Activated CD4-positive, alpha-beta T cell treated with anti-CD3 and anti-CD28 coated beads, Interleukin-2, amount 50 U/mL, for 1 hour (primary cell): ENCODE measurements around the gene ARSJ.
A peak's percentile ranks its signal among the peaks of the same experiment; 100 is the strongest.
"Not testable (repeated sequence)": the region's sequence is repeated elsewhere in the genome, so short reads cannot be mapped to it uniquely, and the experiment has no call there.

Experiments used
- DNase-seq: peaks from one replicate; pipeline ENCODE4 v3.0.0-alpha.2; 2020

Gene ARSJ

GRCh38 chr4:113979148-113979904 is at the start of gene ARSJ:
TSS of gene ARSJ (minus strand) at chr4:113979647. CDS start at chr4:113978834, 813 bp downstream.
- DNase-seq: peak; percentile 4

GRCh38 chr4:114028071-114028470 is 48.6 kb upstream of the ARSJ start:
- no peak for DNase-seq

GRCh38 chr4:114027596-114027995 is 48.1 kb upstream of the ARSJ start:
- DNase-seq: no peak

- no peak for DNase-seq
Observed at GRCh38 chr4:114026447-114026846, 47.0 kb upstream of the ARSJ start.

GRCh38 chr4:114025176-114025777 is 45.8 kb upstream of the ARSJ start:
- no peak for DNase-seq

- DNase-seq: no peak
Observed at GRCh38 chr4:114021451-114021850, 42.0 kb upstream of the ARSJ start.

GRCh38 chr4:114019969-114020358 is 40.5 kb upstream of the ARSJ start:
- DNase-seq: no peak

GRCh38 chr4:114019276-114019968 is 40.0 kb upstream of the ARSJ start:
- DNase-seq: no peak

GRCh38 chr4:114017120-114017917 is 37.9 kb upstream of the ARSJ start:
- DNase-seq: no peak

GRCh38 chr4:114015444-114015899 is 36.0 kb upstream of the ARSJ start:
- DNase-seq: no peak

- DNase-seq: not testable (repeated sequence)
Observed at GRCh38 chr4:114013201-114013600, 33.8 kb upstream of the ARSJ start.

GRCh38 chr4:114012749-114013148 is 33.3 kb upstream of the ARSJ start:
- DNase-seq: no peak

GRCh38 chr4:114005569-114006442 is 26.4 kb upstream of the ARSJ start:
- no peak for DNase-seq

GRCh38 chr4:114004483-114005226 is 25.2 kb upstream of the ARSJ start:
- DNase-seq: peak; percentile 6

GRCh38 chr4:113998531-113998930 is 19.1 kb upstream of the ARSJ start:
- no peak for DNase-seq

GRCh38 chr4:113998079-113998478 is 18.6 kb upstream of the ARSJ start:
- DNase-seq: no peak

GRCh38 chr4:113997206-113997605 is 17.8 kb upstream of the ARSJ start:
- no peak for DNase-seq

GRCh38 chr4:113996599-113997177 is 17.2 kb upstream of the ARSJ start:
- no peak for DNase-seq

GRCh38 chr4:113993887-113994286 is 14.4 kb upstream of the ARSJ start:
- no peak for DNase-seq

GRCh38 chr4:113990886-113991285 is 11.4 kb upstream of the ARSJ start:
- DNase-seq: no peak

- no peak for DNase-seq
Observed at GRCh38 chr4:113987382-113987941, 8.0 kb upstream of the ARSJ start.
